ENCODE results near the gene DIAPH2. TPM values are rescaled to one million over a fixed set of nuclear protein-coding genes. Genes with fewer than 3 reads are reported as not detected.

The DIAPH2 gene
- total and polyA plus RNA-seq, 9 of the 15 experiments (the other 6 are each of a cell fraction or from before 2014, with no cell fraction given), result 0.01 to 0.18 (median 0.07) TPM; not detected in 1

GRCh38 chrX:96713303-96713702, 28.7 kb downstream of the DIAPH2 start:
- TF ChIP-seq SAFB (IDR thresholded peaks at IDR 0.05; ENCODE audit: borderline replicate concordance, low read depth, low read length) (no peak), TCF3 (CRISPR knock-in tag; IDR thresholded peaks at IDR 0.05) (no peak), CHD7 (IDR thresholded peaks at IDR 0.05; ENCODE audit: low read depth, low read length) (no peak), CBX1 (IDR thresholded peaks at IDR 0.05; ENCODE audit: low read depth) (no peak), CREM (IDR thresholded peaks at IDR 0.05; ENCODE audit: low read depth) (no peak), TSC22D4 (tag; IDR thresholded peaks at IDR 0.05) (no peak), TAF7 (tag; IDR thresholded peaks at IDR 0.05) (no peak), TCF7 (IDR thresholded peaks at IDR 0.05; ENCODE audit: borderline replicate concordance) (no peak), HNRNPLL (IDR thresholded peaks at IDR 0.05; ENCODE audit: low read depth, low read length, poor library complexity, severe bottlenecking) (no peak), MLLT1 (IDR thresholded peaks at IDR 0.05) (no peak), CREBBP (IDR thresholded peaks at IDR 0.05; ENCODE audit: low read depth, low read length) (no peak), ELF2 (CRISPR knock-in tag; IDR thresholded peaks at IDR 0.05) (no peak)
- no peaks in the 10 kb centered on the region for H3K9me1 ChIP-seq (ENCODE audit: control insufficient read depth, insufficient read depth, low read length)
- no peak overlapping the region for H3K9ac ChIP-seq (ENCODE audit: insufficient read depth in 1 of 2, low read depth in 2 of 2, low read length in 2 of 2)
- no peak overlapping the region for H3K4me2 ChIP-seq (ENCODE audit: insufficient read depth, low read length)
- no peaks in the 10 kb centered on the region for H3K27me3 ChIP-seq (ENCODE audit: control insufficient read depth in 2 of 2, insufficient read depth in 2 of 2, low read length in 2 of 2)
- no peaks in the 10 kb centered on the region for H3K36me3 ChIP-seq (ENCODE audit: control insufficient read depth, insufficient read depth, low read length)
- ChIA-PET POLR2A (no interaction called here), CTCF (ENCODE audit: low intra/inter-chr PET ratio) (no interaction called here)
- DNase-seq (ENCODE audit: extremely low read depth in 1 of 4, low spot score in 3 of 4) (no peak), FAIRE-seq (no peak), ATAC-seq (no peak)
- no peak overlapping the region for H3K27ac ChIP-seq (ENCODE audit: extremely low read depth, low read depth, low read length)
- in situ Hi-C loops (cut with MboI) (no loop called here), intact Hi-C loops (cut with micrococcal nuclease) (no loop called here)
- H3K4me3 ChIP-seq, result no peak overlapping the region
- H3K79me2 ChIP-seq (ENCODE audit: control insufficient read depth, insufficient read depth, low read length), result no peaks in the 10 kb centered on the region
- H4K20me1 ChIP-seq (replicated peaks; ENCODE audit: control insufficient read depth, insufficient read depth, low read length), result no peaks in the 10 kb centered on the region
- H2AFZ ChIP-seq (ENCODE audit: low read depth, low read length), result no peak overlapping the region
- no peaks in the 10 kb centered on the region for H3K9me3 ChIP-seq (replicated peaks; ENCODE audit: control insufficient read depth, insufficient read depth, low read depth, low read length)
- no peaks in the 10 kb centered on the region for H3K4me1 ChIP-seq (replicated peaks in 1 of 2; ENCODE audit: control insufficient read depth in 2 of 2, insufficient read depth in 2 of 2, low read length in 2 of 2)
- BruUV-seq (replicated peaks), result no TSS peak
